Measurements from ENCODE around the gene LRRTM4. TPM values are rescaled to one million over a fixed set of nuclear protein-coding genes. Genes with fewer than 3 reads are reported as not detected.

Gene LRRTM4
- total RNA-seq, 2 experiments from 2014 or later, result not detected

GRCh38 chr2:77391119-77391518 is 131.1 kb downstream of the LRRTM4 start:
- no peak overlapping the region for H2AFZ ChIP-seq (ENCODE audit: low read length)
- H4K20me1 ChIP-seq (ENCODE audit: insufficient read depth, low read length), result no peaks in the 10 kb centered on the region
- intact Hi-C loops (cut with micrococcal nuclease; ENCODE audit: unreplicated experiment), result no loop called here
- BruUV-seq (replicated peaks), result no TSS peak
- no peaks in the 10 kb centered on the region for H3K9me2 ChIP-seq (ENCODE audit: insufficient read depth, low read length)
- H3K9me3 ChIP-seq (ENCODE audit: low read length), result no peaks in the 10 kb centered on the region
- no peak overlapping the region for H3K4me3 ChIP-seq (ENCODE audit: low read depth, low read length, poor library complexity, severe bottlenecking)
- no peaks in the 10 kb centered on the region for H3K36me3 ChIP-seq (ENCODE audit: insufficient read depth, low read length)
- H3K27ac ChIP-seq (ENCODE audit: low read depth, low read length, poor library complexity, severe bottlenecking), result no peak overlapping the region
- H3K4me2 ChIP-seq (ENCODE audit: low read length), result no peak overlapping the region
- TF ChIP-seq EZH2phosphoT487 (IDR thresholded peaks at IDR 0.05; ENCODE audit: borderline replicate concordance, low read depth, low read length) (no peak), CTCF (conservative IDR thresholded peaks at IDR 0.05; ENCODE audit: low read length) (no peak)
- POLR2A ChIA-PET, result interaction anchor here (0.7 kb wide), 1 partner anchor 58 kb away, joined by 3 read pairs; no protein-coding TSS in a partner anchor
- H3K4me1 ChIP-seq (ENCODE audit: insufficient read depth, low read length, poor library complexity, severe bottlenecking), result no peaks in the 10 kb centered on the region
- CTCF ChIA-PET (ENCODE audit: unreplicated experiment), result no interaction called here
- DNase-seq (ENCODE audit: low spot score), result no peak
- H3K79me2 ChIP-seq (ENCODE audit: insufficient read depth, low read depth, low read length), result no peaks in the 10 kb centered on the region

- Histone ChIP-seq H3K4me3 (ENCODE audit: low read depth, low read length, poor library complexity, severe bottlenecking) (no peak overlapping the region), H4K20me1 (ENCODE audit: insufficient read depth, low read length) (no peaks in the 10 kb centered on the region), H3K27ac (ENCODE audit: low read depth, low read length, poor library complexity, severe bottlenecking) (no peak overlapping the region), H2AFZ (ENCODE audit: low read length) (no peak overlapping the region), H3K9me2 (ENCODE audit: insufficient read depth, low read length) (no peaks in the 10 kb centered on the region), H3K4me2 (ENCODE audit: low read length) (no peak overlapping the region), H3K4me1 (ENCODE audit: insufficient read depth, low read length, poor library complexity, severe bottlenecking) (no peaks in the 10 kb centered on the region), H3K79me2 (ENCODE audit: insufficient read depth, low read depth, low read length) (no peaks in the 10 kb centered on the region), H3K36me3 (ENCODE audit: insufficient read depth, low read length) (no peaks in the 10 kb centered on the region), H3K9me3 (ENCODE audit: low read length) (no peaks in the 10 kb centered on the region)
- POLR2A ChIA-PET, result no interaction called here
- TF ChIP-seq EZH2phosphoT487 (IDR thresholded peaks at IDR 0.05; ENCODE audit: borderline replicate concordance, low read depth, low read length) (no peak), CTCF (conservative IDR thresholded peaks at IDR 0.05; ENCODE audit: low read length) (no peak)
- CTCF ChIA-PET (ENCODE audit: unreplicated experiment), result no interaction called here
- intact Hi-C loops (cut with micrococcal nuclease; ENCODE audit: unreplicated experiment), result no loop called here
- BruUV-seq (replicated peaks), result no TSS peak
- DNase-seq (ENCODE audit: low spot score), result no peak
Observed at GRCh38 chr2:77387324-77387723, 134.9 kb downstream of the LRRTM4 start.

GRCh38 chr2:77372636-77373035 is 149.5 kb downstream of the LRRTM4 start:
- H3K4me3 ChIP-seq (ENCODE audit: low read depth, low read length, poor library complexity, severe bottlenecking), result no peak overlapping the region
- TF ChIP-seq CTCF (conservative IDR thresholded peaks at IDR 0.05; ENCODE audit: low read length) (no peak), EZH2phosphoT487 (IDR thresholded peaks at IDR 0.05; ENCODE audit: borderline replicate concordance, low read depth, low read length) (no peak)
- intact Hi-C loops (cut with micrococcal nuclease; ENCODE audit: unreplicated experiment), result no loop called here
- no peaks in the 10 kb centered on the region for H3K79me2 ChIP-seq (ENCODE audit: insufficient read depth, low read depth, low read length)
- ChIA-PET POLR2A (no interaction called here), CTCF (ENCODE audit: unreplicated experiment) (no interaction called here)
- DNase-seq (ENCODE audit: low spot score), result no peak
- H3K27ac ChIP-seq (ENCODE audit: low read depth, low read length, poor library complexity, severe bottlenecking), result no peak overlapping the region
- no TSS peak for BruUV-seq (replicated peaks)
- no peaks in the 10 kb centered on the region for H3K36me3 ChIP-seq (ENCODE audit: insufficient read depth, low read length)
- H3K4me1 ChIP-seq (ENCODE audit: insufficient read depth, low read length, poor library complexity, severe bottlenecking), result no peaks in the 10 kb centered on the region
- no peak overlapping the region for H3K4me2 ChIP-seq (ENCODE audit: low read length)
- H3K9me3 ChIP-seq (ENCODE audit: low read length), result no peaks in the 10 kb centered on the region
- no peak overlapping the region for H2AFZ ChIP-seq (ENCODE audit: low read length)
- H4K20me1 ChIP-seq (ENCODE audit: insufficient read depth, low read length), result no peaks in the 10 kb centered on the region
- H3K9me2 ChIP-seq (ENCODE audit: insufficient read depth, low read length), result no peaks in the 10 kb centered on the region
